OCI-M2 (cell line): ENCODE data around the gene NOTCH3.

Source experiments
- DNase-seq: peaks from one replicate; lab custom pipeline; 2025; ENCODE audit not compliant: unreplicated experiment; lab: John Stamatoyannopoulos, UW

NOTCH3 gene

GRCh38 chr19:15169541-15170285 is 31.1 kb downstream of the NOTCH3 start:
- DNase-seq = no peak

- no peak for DNase-seq
These were observed 34.1 kb downstream of the NOTCH3 start for GRCh38 chr19:15166700-15167099.

- no peak for DNase-seq
These were observed 39.5 kb downstream of the NOTCH3 start for GRCh38 chr19:15161028-15161984.

- no peak for DNase-seq
These were observed 41.5 kb downstream of the NOTCH3 start for GRCh38 chr19:15159251-15159650.

GRCh38 chr19:15156391-15156790 is 44.4 kb downstream of the NOTCH3 start:
- DNase-seq = no peak

- DNase-seq = no peak
These were observed 45.5 kb downstream of the NOTCH3 start for GRCh38 chr19:15155296-15155695.

- peak; percentile 47 for DNase-seq
These were observed 46.7 kb downstream of the NOTCH3 start for GRCh38 chr19:15154002-15154612.

DNA sequence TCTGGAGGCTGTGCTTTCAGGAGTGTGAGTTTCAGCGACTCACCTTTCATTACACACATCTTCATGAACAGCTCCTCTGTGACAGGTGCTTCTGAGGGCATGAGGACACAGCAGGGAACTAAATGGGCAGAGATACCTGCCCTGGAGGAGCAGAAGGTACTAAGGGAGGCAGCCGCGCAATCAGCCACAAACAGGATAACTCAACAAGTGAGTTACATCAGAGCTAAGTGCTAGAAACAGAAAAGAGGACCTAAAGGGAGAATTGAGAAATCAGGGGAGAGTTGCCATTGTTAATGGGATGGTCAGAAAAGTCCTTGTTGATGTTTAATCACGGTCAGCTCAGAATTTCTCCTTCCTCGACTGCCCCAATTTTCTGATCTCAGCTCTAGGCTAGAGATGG is 51.1 kb downstream of the NOTCH3 start:
- DNase-seq = no peak

- no peak for DNase-seq
These were observed 53.7 kb downstream of the NOTCH3 start for GRCh38 chr19:15147090-15147489.

DNA sequence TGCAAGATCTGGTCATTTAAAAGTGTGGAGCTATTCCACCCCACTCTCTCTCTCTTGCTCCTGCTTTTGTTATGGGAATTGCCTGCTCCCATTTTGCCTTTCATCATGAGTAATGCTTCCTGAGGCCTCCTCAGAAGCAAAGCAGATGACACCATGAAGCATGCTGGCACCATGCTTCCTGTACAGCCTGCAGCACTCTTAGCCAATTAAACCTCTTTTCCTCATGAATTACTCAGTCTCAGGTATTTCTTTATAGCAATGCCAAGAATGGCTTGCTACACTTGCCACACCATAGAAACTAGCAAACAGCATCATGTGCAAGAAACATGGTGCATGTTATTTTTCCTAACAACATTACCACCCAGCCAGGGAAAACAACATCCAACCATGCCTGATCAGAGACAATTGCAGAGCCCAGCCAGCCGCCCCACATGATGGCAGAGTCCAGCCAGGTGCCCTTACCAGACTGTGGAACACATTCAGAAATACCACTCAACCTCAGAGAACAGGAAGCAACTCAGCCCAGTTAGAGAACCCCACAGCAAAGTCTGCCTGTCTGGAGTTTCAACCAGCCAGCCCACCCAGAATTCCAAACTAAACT is 56.6 kb downstream of the NOTCH3 start:
- DNase-seq = no peak

GRCh38 chr19:15142313-15142712 is 58.5 kb downstream of the NOTCH3 start:
- no peak for DNase-seq

DNA sequence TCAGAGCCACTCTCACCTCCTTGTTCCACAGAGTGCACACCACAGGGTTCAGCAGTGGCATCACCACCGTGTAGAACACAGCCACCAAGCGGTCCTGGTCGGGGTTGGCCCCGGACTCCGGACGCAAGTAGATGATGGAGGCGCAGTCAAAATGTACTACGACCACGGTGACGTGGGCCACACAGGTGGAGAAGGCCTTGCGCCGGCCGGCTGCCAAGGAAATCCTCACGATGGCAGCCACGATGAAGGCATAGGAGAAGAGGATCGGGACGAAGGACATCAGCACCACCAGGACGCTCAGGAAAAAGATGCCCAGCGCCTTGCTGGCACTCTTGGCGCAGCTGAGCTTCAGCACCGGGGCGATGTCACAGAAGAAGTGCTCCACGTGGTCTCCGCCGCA is 59.7 kb downstream of the NOTCH3 start:
- no peak for DNase-seq

DNA sequence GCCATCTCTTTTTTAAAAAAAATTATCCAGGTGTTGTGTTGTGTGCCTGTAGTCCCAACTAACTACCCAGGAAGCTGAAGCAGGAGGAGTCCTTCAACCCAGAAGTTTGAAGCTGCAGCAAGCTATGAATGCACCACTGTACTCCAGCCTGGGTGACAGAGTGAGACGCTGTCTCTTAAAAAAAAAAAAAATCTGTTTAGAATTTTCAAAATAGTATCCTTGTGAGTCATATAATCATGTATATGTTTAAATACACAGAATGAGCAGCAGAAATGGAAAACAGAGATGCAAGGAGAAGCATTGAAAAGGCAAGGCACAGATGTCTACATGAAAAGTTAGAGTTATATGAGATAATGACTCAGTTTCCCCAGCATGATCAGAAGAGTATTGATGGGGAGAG is 62.4 kb downstream of the NOTCH3 start:
- DNase-seq = no peak

GRCh38 chr19:15137777-15138176 is 63.0 kb downstream of the NOTCH3 start:
- DNase-seq = no peak

GRCh38 chr19:15136234-15136954 is 64.4 kb downstream of the NOTCH3 start:
- DNase-seq = no peak

GRCh38 chr19:15129856-15130585 is 70.8 kb downstream of the NOTCH3 start:
- no peak for DNase-seq

GRCh38 chr19:15128162-15128770 is 72.5 kb downstream of the NOTCH3 start:
- DNase-seq = no peak

DNA sequence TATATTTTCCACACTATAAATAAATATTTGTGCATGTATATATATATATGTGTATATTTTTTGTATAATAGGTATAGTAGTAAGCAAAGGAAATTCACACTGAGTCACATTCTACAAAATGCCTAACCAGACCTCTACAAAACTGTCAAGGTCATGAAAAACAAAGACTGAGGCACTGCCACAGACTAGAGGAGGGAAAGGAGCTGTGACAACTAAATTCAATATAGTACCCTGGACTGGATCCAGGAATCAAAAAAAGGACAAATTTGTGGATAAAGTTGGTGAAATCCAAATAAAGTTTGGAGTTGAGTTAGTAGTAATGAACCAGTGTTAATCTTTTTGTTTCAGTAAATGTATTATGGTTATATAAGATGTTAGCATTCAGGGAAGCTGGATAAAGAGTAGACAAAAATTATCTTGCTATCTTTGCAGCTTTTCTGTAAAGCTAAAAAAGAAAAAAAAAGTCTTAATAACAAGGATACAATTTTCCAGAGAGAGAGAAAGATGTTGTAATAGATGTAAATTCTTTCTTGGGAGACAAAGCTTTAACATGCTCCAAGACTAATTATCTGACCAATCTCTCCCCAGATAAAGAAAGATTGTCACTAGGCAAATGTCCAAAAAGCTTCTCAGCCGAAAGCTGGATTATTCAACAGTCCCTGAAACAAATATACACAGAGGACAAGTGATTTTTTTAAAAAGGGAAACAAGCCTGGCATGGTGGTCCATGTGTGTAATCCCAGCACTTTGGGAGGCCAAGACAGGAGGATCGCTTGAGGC is 74.5 kb downstream of the NOTCH3 start:
- no peak for DNase-seq
